ENCODE results near the gene CKMT2. TPM values are rescaled to one million over a fixed set of nuclear protein-coding genes. Genes with fewer than 3 reads are reported as not detected.

The CKMT2 gene
- polyA plus RNA-seq, 12 donors: 36.3 to 92.9 (median 68.1) TPM; not detected in 1

DNA sequence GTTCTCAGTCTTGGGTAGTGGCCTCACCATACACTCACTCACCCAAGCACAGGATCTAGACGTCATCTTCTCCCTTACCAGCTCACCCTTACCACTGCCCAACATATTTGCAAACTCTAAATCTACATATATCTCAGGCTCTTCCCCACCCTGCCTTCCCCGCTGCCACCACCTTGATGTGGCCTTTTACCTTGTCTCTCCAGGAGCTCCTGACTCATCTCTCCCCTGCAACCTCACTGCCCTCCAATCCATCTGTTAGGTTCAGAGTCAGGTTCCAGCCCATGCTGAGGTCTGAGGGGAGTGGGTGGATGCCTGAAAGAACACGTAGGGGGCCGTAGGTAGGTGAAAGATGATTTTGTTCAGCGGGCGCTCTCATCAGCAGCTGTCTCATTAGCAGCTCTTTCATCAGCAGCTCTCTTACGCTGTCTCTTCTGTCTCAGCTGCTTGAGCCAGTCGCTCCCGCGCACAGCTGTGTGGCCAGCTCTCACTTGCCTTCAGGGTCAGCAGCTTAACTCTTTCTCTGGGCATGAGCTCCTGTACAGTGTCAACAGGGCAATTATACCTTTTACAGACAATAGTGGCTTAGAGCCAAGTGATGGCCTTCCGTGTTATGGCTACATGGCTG lies 23.1 kb upstream of the CKMT2 start:
- DNase-seq: no peak

DNA sequence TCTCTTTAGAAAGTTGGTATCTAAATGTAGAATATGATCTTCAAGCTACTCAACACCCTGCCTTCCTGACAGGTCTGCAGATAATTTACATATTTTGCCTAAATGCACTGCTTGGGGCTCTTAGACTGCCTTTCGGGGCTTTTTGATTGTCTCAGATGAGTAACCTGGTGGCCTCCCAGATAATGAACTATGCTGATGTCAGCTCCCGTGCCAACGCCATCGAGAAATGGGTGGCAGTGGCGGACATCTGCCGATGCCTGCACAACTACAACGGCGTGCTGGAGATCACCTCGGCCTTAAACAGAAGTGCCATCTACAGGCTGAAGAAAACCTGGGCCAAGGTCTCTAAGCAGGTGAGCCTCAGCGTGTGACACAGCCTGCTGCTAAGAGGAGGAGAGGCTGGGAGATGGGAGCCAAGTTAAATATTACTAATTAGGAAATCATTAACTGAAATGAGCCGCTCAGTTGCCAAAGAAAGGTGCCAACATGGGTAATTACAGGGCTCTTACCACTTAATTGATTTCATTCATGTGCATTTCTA lies 20.8 kb upstream of the CKMT2 start:
- no peak for DNase-seq

DNA sequence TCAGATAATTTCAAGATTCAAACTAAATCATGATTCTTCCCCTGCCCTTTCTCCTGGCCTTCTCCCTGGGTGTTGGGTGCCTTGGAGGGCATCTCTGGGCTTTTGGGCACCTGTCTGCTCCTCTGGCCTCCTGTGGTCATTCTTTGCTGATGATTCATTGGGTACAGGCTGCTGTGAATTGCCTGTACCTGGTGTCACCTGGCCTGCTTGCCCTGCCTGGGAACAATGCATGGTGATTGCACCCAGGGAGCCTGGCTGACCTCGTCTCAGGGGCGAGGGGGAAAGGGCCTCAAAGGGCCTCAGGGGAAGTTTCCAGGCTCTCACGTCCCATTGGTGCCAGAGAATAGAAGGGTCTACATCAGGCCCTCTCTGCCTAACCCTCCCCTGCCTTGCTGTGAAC lies 20.1 kb upstream of the CKMT2 start:
- no peak for DNase-seq

DNA sequence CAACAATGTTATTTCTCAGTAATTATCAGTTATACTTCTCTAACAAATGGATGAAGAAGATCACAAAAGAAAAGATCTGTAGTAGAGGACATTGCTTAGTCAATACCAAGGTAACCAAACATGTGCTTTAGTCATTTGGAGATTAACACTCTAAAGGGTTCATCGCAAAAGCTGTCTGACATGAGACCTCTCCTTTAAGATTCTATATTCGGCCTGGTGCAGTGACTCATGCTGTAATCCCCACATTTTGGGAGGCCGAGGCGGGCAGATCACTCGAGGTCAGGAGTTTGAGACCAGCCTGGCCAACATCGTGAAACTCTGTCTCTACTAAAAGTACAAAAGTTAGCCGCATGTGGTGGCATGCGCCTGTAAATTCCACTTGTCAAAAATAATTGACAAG lies 18.3 kb upstream of the CKMT2 start:
- no peak for DNase-seq

DNA sequence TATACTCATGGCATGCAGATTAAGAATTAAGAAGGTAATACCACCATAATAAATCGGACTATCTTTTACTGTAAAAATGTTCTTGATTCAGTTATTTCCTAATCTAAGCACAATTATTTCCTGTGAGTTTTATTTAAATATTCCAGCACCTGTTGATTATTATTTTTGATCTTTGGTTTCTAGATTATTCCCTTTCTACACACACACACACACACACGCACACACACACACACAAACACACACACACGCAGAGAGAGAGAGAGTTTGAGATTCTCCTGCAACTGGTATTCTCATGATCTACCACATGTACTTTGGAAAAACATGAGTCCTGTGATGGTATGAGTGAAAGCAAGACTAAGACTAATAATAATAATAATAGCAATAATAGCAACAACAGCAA lies 17.0 kb upstream of the CKMT2 start:
- DNase-seq: no peak

DNA sequence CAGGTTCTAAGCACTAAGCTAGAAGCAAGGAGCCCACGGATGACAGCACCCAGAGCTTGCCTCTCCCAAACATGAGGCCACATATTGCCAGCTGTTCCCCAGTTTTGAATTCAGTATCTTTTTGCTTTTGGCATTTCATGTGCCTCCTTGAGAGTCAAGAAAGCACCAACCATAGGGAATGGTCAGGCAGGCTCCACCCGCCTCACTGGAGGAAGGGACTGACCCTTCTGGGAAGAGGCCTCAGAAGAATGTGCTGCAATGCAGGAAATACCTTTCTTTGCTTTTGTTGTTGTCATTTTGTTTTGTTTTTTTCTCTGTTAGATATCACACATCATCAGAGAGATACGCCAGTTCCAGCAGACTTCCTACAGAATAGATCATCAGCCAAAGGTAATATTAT lies 13.7 kb upstream of the CKMT2 start:
- DNase-seq: no peak

DNA sequence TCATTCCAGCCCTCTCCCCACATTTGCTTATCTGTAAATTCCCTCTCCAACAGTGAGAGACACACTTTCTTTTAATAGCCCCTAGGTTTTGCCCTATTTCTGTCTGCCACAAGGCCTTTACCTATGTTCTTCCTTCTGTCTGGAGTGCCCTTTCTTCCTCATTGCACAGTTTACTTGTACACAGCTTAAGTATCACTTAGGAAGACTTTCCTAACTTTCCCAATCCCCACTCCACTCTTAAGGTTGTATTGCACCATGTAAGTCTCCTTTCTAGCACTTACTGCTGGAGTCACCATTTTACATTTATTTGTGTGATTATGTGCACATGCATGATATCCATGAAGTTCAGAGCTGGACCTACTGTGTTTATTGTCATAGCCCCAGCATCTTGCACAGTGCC lies 10.8 kb upstream of the CKMT2 start:
- DNase-seq: no peak

DNA sequence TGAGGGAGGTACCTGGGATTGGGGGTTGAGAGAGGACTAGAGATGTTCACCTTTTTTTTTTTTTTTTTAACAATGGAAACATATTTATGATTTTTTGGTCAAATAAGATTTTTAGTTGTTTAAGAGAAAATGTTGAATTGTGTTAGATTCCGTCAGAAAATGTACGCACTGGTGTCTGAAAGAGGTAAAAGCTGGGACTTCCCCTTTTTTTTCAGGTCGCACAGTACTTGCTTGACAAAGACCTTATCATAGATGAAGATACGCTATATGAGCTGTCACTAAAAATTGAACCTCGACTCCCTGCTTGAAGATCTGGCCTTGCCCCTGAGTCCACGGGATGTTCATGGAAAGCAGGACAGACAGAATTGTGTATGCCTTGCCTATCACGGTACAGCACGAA lies 7.7 kb upstream of the CKMT2 start:
- no peak for DNase-seq

DNA sequence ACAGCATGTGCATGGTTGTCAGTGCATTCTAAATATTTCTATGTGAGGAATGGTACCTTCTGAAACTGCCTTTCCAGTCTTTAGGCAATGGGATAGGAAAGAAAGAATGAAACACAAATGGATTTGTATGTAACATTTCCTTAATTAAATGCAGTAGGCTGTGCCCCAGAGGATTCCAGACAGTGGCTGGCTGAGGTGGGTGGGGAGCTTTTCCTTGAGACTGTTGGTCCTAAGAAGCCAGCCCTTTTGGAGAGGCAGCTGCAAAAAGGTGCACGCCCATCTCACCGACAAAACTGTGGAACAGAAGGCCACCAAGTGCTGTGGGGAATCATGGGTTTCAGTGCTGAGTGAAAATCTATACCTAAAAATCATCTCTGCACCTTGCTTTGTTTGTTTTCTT lies 6.8 kb upstream of the CKMT2 start:
- DNase-seq: no peak

DNA sequence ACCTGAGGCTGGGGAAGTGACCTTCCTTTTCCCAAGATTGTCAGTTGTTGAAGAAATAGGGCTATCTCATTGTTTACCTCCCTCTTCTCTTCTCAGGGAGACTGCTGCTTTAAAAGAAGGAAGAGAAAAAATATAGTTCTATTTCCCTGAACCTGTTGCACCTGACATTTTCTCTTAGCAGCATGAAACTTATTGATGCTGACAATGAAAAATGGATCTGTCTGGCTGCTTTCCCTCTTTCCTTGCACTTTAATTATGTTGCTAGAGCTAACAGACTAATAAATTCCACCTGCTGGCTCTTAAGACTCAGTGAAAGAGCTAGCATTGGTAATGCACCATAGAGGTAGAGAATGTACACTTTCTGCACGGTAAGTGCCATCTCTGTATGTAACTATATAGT lies 6.2 kb upstream of the CKMT2 start:
- DNase-seq: no peak

DNA sequence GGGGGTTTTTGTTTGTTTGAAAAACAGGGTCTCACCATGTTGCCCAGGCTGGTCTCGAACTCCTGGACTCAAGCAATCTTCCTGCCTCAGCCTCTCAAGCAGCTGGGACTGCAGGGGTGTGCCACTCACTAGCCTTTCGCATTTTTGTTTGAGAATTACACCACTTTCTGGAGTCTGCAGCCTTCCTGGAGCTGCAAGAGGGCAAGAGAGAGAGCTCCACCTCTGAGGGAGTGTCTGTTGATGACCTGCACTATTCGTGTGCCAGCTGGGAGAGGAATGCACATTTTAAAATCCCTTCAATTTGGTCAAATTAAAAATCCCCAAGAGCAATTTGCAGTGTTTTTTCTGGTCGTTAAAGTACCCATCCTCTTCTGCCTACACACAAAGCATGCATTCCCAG lies 5.0 kb upstream of the CKMT2 start:
- no peak for DNase-seq

DNA sequence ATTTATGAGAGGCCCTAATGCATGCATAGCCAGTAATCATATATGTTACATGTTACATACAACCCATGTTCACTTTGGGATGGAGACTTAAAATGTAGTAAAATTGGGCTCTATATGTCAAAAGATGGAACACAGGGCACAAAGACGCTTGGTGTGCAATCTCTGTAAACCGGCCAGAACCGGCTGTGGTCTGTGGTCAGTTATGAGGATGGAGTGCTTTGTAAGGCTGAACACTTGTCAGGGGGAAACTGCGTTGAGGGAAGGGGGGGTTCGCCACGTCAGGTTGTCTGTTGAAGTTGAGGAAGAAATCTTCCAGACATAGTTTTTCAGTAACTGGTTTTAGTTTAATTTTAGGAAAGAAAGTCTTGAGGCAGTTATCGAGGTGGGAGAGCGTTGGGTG lies 2.7 kb upstream of the CKMT2 start:
- no peak for DNase-seq

DNA sequence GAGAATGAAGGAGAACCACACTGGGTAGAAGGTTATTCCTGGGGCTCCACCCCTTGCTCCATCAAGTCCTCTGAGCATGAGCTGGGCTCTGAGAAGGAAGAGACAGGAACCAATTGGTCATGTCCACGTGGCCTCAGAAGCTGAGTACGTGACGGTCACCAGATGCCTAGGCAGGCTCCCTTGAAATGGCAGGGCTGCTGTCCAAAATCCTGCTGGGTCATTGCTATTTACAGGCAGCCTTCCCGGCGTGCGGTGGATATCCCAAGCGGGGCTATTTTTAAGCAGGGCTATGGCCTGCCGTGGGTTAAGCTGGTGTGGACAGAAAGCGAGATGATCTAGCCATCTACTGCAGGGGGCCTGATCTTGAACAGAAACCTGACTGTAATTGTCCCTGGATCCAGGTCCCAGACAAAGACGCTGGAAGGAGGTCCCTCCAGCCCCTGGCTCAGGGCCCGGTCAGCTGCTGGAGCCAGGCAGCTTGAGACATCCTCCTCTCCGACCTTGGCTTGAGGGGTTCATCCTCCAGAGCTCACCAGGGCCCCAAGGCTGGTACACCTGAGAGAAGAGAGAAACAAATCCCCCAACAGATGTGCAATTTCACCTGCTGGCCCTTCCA lies 550 bp upstream of the CKMT2 start:
- DNase-seq: peak; percentile 31

DNA sequence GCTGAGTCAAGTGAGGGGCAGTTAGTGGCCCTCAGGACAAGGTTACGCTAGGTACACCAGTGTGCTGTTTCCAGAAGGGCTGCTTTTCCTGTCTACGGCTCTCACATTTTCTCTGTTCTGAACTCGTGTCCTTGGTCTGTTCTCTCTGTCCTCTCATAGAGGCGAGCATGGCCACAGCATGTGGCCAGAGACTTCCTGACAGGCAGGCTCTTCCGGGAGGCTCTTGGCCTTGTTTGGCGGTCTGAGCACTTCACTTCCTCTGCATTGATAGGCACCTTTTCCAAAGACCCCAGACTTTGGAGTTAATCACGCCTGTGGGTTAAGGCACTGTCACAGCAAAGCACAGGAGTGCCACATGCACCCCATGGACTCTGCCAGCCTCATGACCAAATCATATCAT lies 1.2 kb downstream of the CKMT2 start:
- DNase-seq: no peak

DNA sequence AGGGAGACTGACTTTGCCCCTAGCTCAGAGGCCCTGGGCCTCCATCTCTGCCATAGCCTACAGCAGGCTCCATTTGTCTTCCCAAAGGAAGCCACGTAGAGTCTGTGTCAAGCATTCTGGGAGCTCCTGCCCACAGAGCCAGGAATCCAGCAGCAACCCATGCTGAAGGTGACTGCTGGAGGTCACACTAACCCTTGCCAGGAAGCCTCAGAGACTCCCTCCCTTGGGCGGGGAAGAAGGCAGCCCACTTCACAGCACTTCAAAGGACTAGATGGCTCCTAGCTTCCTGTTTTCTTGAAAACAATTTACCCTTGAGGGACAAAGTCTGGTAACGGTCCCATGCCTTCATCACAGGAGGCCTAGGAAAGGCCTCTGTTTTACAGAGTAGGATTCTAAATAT lies 1.7 kb downstream of the CKMT2 start:
- DNase-seq: no peak

DNA sequence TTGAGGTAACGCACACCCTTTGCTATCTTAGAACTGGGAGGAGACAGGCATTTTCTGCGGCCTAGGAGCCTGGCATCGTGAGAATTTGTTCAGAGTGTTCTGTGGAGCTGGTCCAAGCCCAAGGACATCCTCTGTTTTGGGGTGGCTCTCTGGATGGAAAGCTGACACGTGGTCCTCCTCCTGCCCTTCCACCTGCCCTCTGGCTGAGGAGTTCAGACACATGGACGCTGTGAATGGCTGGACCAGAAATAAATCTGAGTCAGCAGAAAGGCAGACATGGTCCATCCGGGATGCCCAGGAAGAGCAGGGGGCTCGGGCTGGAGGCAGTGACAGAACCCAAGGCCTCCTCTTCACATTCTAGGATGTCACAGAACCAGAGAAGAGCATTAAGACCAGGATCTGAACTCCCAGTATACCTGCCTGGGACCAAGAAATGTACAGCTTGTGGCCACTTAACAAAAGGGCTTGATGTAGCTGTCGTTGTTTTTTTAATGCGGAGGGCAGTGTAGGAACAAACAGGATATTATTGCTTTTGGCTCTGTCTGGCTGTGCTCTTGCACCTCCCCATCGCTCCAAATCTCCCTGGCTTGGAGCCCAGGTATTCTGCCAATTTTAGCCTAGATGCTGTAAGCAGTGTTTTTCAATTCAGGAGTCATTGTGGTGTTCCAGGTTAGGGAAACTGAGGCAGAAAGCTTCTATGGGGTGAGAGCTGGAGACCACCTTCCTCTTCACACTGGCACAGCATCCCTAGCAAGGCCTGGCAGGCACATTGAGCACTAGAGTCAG lies 2.4 kb downstream of the CKMT2 start:
- no peak for DNase-seq

DNA sequence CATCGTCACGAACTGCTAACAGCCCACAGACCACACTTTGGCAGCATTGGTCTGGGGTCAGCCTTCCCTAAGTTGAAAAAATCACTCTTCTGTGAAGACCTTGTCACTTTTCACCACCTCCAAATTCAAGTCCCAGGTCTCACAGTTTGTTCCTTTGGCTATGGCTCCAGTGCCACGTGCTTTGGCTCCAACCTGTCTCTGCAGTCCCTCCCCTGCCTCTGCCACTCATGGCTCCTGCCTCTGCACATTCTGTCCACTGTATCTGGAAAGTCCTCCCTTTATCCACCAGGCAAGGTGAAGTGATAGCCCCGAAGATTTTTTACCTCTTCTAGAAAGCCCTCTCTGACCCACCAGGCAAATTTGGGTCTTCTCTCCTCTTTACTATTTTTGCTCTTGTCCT lies 5.3 kb downstream of the CKMT2 start:
- DNase-seq: no peak

DNA sequence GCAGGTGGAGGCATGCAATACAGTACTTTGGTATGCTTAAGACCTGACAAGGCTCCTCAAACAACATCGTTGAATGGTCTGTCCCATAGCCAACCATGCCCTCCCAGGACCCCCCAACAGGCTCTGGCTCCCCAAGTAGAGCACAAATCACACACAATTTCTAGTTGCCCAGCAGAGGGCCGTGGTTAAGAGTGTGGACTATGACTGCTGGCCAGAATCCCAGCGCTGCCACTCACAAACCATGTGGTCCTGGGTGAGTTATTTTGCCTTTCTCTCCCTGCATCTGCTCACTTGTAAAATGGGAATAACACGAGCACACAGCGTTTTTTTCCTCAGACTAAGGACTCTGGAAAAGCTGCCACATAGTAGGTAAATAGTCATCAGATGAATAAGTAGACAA lies 6.5 kb downstream of the CKMT2 start:
- no peak for DNase-seq

DNA sequence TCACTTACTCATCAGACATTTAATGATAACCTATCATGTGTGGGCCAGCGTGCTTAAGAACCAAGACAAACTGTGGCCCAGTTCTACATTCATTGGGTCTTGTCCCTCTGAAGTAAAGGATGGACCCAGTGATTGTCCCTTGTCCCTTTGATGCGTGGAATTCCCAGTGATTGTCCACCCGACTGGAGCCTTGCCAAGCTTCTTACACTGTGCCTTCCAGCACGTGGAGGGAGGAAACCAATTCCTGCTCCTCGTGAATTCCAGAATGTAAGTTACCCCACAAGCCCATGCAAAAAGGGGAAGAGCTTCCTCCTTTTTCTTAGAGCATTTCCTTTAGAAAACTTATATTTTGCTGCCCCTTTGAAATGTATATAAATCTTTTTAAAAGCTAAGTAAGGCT lies 7.9 kb downstream of the CKMT2 start:
- DNase-seq: no peak

DNA sequence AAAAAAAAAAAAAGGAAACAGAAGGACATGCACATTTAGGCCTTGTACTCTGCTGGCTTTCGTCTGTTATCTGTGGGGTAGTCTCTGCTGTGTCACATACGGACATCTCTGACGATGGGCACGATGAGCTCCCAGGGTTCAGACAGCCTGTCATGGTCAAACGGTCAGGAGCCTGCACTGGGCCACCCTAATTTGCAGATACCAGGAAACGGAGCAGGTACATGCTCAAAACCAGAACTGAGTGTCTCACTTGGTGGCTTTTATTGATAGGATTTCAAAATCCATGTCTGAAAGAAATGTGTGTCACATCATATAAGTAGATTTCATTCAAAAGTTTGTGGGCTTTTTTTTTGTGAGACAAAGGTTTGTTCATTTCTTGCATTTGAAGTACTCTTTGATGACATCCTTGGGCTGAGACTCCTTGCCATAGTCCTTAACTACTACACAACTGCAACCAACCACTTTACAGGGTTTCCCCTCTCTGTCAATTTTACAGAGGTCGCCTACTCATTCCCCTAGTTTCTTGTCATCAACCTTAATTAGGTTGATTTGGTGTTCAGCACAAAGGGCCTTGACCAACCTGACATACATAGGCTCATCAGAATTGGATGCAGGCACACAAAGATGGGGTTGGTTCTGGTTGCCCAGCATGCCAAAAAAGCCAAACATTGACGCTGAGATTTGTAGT lies 9.0 kb downstream of the CKMT2 start:
- no peak for DNase-seq

DNA sequence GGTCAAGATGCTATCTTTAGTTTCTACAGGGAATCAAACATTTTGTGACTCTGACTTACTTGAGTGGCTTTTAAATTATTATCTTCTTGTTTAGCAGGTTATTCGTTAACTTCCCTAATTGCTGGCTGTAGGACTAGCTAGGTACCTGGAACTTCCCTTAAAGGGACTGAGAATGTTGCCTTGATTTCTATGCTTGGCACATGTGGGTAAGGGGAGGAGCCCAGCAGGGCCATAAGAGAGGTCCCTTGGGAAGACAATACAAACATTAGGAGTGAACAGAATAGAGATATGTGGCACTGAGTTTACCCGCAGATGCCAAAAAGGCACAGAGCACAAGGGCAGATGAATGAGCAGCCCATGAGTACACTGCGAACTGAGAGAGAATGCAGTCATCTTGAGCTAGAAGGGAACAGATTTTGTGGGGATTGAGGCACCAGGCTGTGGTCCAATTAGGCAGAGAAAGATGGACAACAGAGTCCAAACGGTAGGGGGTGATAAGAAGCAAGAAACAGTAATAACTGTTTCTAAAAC lies 9.8 kb downstream of the CKMT2 start:
- no peak for DNase-seq

DNA sequence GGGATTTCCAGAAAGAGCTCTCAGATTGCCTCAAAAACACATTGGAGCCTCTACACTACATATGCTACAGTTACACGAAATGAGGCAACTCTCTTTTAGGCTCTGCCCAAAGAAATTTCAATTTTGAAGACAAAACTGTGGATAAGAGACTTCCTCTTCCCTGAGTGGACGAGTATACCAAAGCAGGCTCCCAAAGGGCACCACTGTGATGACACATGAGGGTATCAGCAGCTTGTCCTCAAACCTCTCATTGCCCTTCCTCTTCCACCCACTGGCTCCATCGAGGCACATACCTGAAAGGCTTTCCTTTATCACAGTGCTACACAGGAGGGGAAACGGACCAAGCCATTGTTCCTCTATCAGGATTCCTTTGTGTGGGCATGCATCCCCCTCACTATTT lies 11.3 kb downstream of the CKMT2 start:
- DNase-seq: no peak
